ENCODE data around the gene ATP9B. TPM values are rescaled to one million over a fixed set of nuclear protein-coding genes. Genes with fewer than 3 reads are reported as not detected.

The ATP9B gene
- total and polyA plus RNA-seq, 7 donors = 6.5 to 66.5 (median 28.1) TPM

DNA sequence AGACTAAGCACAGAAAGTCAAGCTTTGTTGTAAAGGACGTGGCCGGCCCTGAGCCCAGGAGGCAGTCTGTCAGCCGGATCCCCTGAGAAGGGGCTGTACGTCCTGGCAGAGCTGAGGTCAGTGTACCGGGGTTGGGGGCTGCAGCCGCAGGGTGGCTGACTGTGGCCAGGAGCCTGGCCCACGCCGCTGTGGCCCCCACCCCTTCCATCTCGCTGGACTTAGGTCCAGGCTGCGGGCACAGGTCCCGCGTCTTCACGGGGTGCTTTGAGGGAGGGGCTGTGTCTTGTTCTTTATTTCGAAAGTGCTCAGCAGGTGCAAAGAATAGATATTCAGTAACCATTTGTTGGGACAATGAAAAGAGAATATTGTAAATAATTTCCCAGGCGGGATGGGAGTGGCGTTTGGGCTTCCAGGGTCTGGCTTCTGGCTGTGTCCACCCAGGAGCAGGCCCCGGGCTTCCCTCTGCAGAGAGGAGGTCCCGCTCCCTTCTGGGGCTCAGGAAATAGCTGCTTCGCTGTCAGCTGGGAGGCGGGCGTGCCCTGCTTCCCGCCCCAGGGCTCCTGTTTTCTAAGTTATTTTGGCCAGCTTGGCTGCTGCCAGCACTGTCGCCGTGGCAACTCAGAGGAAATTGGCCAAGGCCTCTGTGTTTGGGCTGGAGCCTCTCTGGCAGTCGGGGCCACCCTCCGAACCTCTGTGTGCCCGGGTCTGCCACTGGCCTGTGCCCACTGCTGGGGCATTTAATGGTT is 334.0 kb downstream of the ATP9B start:
- 22 to 29% methylated on average over 27 of the region's 27 CpGs for WGBS, 2 donors
- H3K27me3 ChIP-seq = no peaks in the 10 kb centered on the region
- peak in 3 of 4 donors; percentile 32 to 63 (median 35) for TF ChIP-seq POLR2AphosphoS5 (IDR thresholded peaks at IDR 0.05)
- TF ChIP-seq POLR2A (IDR thresholded peaks at IDR 0.05) = peak in 1 of 2 donors; percentile 5
- TF ChIP-seq, protein P1, sequence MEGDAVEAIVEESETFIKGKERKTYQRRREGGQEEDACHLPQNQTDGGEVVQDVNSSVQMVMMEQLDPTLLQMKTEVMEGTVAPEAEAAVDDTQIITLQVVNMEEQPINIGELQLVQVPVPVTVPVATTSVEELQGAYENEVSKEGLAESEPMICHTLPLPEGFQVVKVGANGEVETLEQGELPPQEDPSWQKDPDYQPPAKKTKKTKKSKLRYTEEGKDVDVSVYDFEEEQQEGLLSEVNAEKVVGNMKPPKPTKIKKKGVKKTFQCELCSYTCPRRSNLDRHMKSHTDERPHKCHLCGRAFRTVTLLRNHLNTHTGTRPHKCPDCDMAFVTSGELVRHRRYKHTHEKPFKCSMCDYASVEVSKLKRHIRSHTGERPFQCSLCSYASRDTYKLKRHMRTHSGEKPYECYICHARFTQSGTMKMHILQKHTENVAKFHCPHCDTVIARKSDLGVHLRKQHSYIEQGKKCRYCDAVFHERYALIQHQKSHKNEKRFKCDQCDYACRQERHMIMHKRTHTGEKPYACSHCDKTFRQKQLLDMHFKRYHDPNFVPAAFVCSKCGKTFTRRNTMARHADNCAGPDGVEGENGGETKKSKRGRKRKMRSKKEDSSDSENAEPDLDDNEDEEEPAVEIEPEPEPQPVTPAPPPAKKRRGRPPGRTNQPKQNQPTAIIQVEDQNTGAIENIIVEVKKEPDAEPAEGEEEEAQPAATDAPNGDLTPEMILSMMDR (IDR thresholded peaks at IDR 0.05) = no peak
- no peaks in the 10 kb centered on the region for H3K36me3 ChIP-seq
- H3K4me1 ChIP-seq = peaks cover 0 to 69% (median 52%) of the 10 kb centered on the region in 4 donors
- H3K27ac ChIP-seq = peak overlapping the region; percentile 75 to 91 (median 86)
- DNase-seq = peak; percentile 89
- intact Hi-C loops (cut with DNase I) = loop anchor here (5.0 kb wide), 1 partner anchor 54 kb away; no protein-coding TSS in a partner anchor
- peak overlapping the region in 3 of 4 donors; percentile 15 to 19 (median 15) for H3K4me3 ChIP-seq
- no peaks in the 10 kb centered on the region for H3K9me3 ChIP-seq

DNA sequence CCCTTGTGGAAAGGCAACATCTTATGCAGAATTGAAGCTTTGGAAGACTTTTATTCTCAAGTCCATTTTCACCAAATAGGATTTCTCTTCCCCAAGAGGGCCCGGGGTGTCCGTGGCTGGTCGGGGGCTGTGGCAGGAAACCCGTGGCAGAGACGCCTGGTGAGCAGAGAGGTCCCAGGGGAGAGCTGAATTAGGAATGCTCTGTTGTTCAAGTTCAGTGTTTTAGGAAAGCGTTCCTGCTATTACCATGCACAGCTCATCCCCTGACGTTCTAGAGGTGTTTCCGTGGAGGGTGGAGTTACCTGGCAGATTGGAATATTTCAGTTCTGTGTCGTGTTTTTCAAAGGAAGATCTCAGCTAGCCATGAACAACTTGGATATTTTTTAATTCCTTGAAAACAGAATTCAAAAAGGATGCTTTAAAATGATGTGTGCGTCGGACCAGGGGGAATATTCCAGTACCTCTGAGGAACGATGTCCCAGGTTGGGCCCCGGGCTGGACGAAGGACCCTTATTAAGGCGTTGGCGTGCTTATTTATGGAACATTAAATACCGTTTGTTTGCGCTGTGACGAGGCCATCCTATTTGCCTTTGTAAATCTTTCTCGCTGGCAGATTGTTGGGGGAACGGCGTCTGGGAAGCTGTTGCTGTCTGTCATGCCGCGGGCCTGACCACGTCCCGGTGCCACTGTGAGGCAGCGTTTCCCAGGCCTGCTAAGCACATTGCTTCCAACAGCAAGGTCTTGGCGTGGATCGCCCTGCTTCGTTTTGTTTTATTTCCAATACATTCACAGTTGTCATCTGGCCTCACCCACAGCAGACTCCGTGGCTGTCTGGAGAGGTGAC is 334.8 kb downstream of the ATP9B start:
- no peak for TF ChIP-seq POLR2A (IDR thresholded peaks at IDR 0.05)
- TF ChIP-seq EP300 (IDR thresholded peaks at IDR 0.05) = no peak
- TF ChIP-seq POLR2AphosphoS5 (IDR thresholded peaks at IDR 0.05) = no peak
- TF ChIP-seq, protein P1 (IDR thresholded peaks at IDR 0.05) = no peak
- peak overlapping the region; percentile 75 to 91 (median 86) for H3K27ac ChIP-seq
- intact Hi-C loops (cut with DNase I) = loop anchor here (5.0 kb wide), 1 partner anchor 53 kb away; no protein-coding TSS in a partner anchor

DNA sequence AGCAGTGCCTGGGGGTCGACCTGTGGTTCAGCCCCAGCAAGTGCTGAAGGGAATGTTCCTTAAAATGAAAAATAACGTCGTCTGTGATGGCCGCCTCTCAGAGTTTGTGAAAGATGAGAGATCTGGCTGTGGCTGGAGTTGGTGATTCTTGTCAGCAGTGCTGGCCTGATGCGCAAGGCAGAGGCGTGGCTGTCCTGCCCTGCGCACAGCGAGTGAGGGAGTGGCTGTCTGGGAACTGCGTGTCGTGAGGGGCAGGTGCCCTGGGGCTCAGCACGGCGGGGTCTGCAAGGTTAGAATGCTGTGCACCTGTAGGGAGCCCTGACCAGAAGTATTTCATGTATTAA is 335.3 kb downstream of the ATP9B start:
- H3K36me3 ChIP-seq = no peaks in the 10 kb centered on the region
- H3K4me3 ChIP-seq = no peak overlapping the region
- H3K27ac ChIP-seq = peak overlapping the region in 3 of 4 donors; percentile 75 to 91 (median 87)
- TF ChIP-seq POLR2A (IDR thresholded peaks at IDR 0.05) (no peak), EP300 (IDR thresholded peaks at IDR 0.05) (no peak), POLR2AphosphoS5 (IDR thresholded peaks at IDR 0.05) (no peak)
- TF ChIP-seq, protein P1 (IDR thresholded peaks at IDR 0.05) = no peak
- 47 to 68% methylated on average over 12 of the region's 12 CpGs for WGBS, 2 donors
- intact Hi-C loops (cut with DNase I) = loop anchor here (5.0 kb wide), 1 partner anchor 53 kb away; no protein-coding TSS in a partner anchor
- no peak for DNase-seq
- no peaks in the 10 kb centered on the region for H3K27me3 ChIP-seq
- peaks cover 0 to 58% (median 44%) of the 10 kb centered on the region in 4 donors for H3K4me1 ChIP-seq
- H3K9me3 ChIP-seq = no peaks in the 10 kb centered on the region

More for the DNA sequence above, 334.8 kb downstream of the ATP9B start:
- Histone ChIP-seq H3K4me3 (peak overlapping the region in 2 of 4 donors; percentile 15 to 19), H3K4me1 (peaks cover 0 to 64% (median 50%) of the 10 kb centered on the region in 4 donors), H3K36me3 (no peaks in the 10 kb centered on the region), H3K27me3 (no peaks in the 10 kb centered on the region), H3K9me3 (no peaks in the 10 kb centered on the region)
- WGBS, 2 donors = 50 to 63% methylated on average over 31 of the region's 31 CpGs
- no peak for DNase-seq

DNA sequence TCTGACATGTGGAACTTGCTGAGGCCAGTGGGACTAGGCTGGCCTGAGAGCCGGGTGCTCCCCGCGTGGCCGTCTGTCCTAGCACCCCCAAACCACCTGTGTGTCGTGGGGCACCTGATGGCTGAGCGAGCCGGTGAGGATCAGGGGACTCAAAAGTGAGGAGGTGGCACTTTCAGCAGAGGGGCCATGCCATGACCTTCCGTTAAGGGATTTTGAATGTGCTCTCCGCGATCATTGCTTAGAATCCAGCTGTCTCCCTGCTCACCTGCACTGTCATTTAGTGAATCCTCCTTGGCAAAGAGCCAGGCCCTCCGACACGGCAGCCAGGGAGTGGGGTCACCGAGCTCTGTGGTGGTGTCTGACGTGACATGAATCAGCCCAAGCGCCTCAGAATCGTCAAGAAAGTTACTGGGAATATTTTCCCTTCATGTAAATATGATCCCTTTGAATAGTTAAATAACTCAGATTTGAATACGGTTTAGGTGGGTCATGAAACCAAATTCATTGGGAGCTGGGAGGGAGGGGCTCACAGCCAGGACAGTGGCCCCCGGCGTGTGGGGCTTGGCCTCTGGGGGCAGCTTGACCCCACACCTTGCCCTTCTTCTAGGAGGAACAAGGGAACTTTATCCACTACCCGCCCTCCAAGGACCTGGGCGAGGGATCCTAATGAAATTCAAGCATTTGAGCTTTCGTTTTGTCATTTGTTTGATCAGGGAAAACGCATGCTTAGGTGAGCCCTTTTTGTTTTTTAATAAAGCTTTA is 336.0 kb downstream of the ATP9B start:
- intact Hi-C loops (cut with DNase I) = no loop called here
- 62 to 72% methylated on average over 23 of the region's 23 CpGs for WGBS, 2 donors
- no peaks in the 10 kb centered on the region for H3K27me3 ChIP-seq
- DNase-seq = no peak
- H3K27ac ChIP-seq = peak overlapping the region; percentile 48 to 87 (median 70)
- H3K36me3 ChIP-seq = peaks cover 0 to under 1% (median 0%) of the 10 kb centered on the region in 4 donors
- TF ChIP-seq, protein P1 (IDR thresholded peaks at IDR 0.05) = no peak
- TF ChIP-seq POLR2AphosphoS5 (IDR thresholded peaks at IDR 0.05) = no peak
- no peak for TF ChIP-seq POLR2A (IDR thresholded peaks at IDR 0.05)
- TF ChIP-seq EP300 (IDR thresholded peaks at IDR 0.05) = no peak
- no peak overlapping the region for H3K4me3 ChIP-seq
- peaks cover 0 to 53% (median 41%) of the 10 kb centered on the region in 4 donors for H3K4me1 ChIP-seq
- no peaks in the 10 kb centered on the region for H3K9me3 ChIP-seq

Data from sigmoid colon (tissue), 7 donors.